GM21360 (cell line): ENCODE measurements around the gene FAM83D.

Experiments
- ATAC-seq: cut with Tn5 transposase; IDR thresholded peaks from one replicate; pipeline ENCODE4 v1.9.1; 2021; ENCODE audit warnings: mild to moderate bottlenecking, moderate library complexity; ENCODE audit not compliant: unreplicated experiment

FAM83D gene

GRCh38 chr20:38894091-38894847, 31.9 kb upstream of the FAM83D start:
- no peak for ATAC-seq

GRCh38 chr20:38895098-38895949, 30.9 kb upstream of the FAM83D start:
- no peak for ATAC-seq

DNA sequence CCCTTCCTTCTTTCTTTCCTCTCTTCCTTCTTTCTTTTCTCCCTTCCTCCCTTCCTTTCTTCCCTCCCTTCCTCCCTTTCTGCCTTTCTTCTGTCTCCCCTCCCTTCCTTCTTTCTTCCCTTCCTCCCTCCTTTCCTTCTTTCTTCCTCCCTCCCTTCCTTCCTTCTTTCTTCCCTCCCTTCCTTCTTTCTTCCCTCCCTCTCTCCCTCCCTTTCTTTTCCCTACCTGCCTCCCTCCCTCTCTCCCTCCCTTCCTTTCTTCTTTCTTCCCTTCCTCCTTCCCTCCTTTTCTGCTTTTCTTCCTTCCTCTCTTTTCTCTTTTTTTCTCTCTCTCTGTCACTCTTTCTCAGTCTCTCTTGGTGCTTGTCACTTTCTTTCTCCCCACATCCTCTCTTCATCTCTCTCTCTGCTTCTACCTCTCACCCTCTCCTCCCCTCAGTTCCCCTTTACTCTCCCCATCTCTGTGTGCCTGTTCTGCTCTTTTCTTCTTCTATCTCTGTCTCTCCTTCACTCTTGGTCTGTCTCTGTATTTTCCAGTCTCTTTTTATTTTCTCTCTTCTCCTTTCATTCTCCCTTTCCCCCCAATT, 30.1 kb upstream of the FAM83D start:
- ATAC-seq: no peak

- no peak for ATAC-seq
Measured at GRCh38 chr20:38897267-38897666, 28.9 kb upstream of the FAM83D start.

DNA sequence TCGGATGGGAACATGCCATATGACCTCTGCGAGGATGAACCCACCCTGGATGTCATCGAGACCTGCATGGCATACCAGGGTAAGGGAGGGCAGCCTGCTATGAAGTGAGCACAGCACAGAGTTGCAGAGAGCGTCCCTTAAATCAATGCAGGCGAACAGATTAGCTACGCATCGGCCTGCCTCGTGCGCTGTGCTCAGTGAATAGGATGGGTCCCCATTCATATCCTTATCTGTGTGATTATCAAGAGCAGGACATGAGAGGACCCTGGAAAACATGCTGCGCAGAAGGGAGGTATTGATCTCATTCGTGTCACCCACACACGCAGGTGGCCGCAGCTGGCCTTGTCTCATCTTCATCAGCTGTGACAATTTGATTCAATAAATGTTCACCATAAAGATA, 25.6 kb upstream of the FAM83D start:
- no peak for ATAC-seq

- no peak for ATAC-seq
Measured at GRCh38 chr20:38902601-38903000, 23.6 kb upstream of the FAM83D start.

DNA sequence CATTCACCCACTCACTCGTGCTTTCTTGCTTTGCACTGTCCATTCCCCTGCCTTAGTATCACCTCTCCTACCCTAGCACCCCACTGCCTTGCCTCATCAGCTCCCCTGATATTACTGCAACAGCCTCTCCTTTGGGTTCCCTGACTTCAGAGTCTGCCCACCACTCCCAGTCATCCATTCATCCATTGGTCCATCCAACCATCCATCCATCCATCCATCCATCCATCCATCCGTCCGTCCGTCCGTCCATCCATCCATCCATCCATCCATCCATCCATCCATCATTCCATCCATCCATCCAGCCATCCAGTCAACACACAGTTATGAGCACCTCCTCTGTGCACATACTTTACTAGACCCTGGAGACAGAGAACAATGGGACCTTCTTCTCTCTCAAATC, 22.9 kb upstream of the FAM83D start:
- no peak for ATAC-seq

DNA sequence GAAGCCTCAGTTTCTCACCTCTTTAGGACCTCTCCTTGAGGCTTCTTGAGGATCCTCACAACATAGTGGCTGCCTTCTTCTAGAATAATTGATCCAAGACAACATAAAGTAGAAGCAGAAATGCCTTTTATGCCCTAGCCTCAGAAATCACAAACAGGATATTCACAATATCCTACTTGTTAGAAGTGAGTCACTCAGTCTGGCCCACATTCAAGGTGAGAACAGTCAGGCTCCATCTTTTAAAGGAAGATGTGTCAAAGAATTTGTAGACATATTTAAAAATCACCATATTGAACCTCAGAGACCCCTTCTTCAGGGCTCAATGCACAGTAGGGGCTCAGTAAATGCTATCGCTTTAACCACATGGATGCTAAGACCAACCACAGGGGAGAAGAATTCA, 20.8 kb upstream of the FAM83D start:
- ATAC-seq: no peak

DNA sequence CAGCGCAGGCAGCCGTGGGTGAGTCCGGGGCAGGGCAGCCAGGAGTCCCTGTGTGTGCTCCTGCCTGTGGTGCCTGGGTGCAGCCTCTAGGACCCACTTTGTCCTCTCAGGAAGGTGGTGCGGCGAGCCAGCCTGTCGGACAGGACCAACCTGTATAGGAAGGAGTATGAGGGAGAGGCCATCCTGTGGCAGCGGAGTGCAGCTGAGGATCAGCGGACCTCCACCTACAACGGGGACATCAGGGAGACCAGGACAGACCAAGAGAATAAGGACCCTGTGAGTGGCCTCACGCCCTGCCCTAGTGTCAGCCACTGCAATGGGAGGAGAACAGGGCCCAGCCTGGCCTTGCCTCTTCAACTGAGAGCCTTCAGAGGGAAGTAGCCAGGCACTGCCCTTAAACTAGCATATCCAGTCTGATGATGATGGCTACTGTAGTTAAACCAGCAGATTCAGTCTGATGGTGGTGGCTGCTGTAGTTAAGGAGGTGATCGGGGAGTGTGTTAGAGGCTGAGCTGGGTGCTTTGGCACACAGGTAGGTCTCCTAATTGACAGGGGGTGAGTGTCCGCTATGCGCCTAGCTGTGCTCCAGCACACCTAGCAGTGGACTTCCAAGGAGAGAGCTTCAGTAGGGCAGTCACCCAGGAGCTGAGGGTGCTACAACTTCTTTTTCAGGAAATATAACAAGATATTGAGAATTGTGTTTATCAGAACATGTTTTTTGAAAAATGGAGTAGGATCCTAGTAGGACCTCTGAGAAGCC, 18.1 kb upstream of the FAM83D start:
- ATAC-seq: no peak

GRCh38 chr20:38915355-38915754, 10.9 kb upstream of the FAM83D start:
- ATAC-seq: no peak

- no peak for ATAC-seq
Measured at GRCh38 chr20:38917657-38918056, 8.6 kb upstream of the FAM83D start.

DNA sequence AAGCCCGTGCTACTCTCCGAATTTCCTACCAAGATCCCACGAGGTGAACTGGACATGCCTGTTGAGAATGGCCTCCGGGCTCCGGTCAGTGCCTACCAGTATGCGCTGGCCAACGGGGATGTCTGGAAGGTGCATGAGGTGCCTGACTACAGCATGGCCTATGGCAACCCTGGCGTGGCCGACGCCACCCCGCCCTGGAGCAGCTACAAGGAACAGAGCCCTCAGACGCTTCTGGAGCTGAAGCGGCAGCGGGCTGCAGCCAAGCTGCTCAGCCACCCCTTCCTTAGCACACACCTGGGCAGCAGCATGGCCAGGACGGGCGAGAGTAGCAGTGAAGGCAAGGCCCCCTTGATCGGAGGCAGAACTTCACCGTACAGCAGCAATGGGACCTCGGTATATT, 8.0 kb upstream of the FAM83D start:
- ATAC-seq: no peak

DNA sequence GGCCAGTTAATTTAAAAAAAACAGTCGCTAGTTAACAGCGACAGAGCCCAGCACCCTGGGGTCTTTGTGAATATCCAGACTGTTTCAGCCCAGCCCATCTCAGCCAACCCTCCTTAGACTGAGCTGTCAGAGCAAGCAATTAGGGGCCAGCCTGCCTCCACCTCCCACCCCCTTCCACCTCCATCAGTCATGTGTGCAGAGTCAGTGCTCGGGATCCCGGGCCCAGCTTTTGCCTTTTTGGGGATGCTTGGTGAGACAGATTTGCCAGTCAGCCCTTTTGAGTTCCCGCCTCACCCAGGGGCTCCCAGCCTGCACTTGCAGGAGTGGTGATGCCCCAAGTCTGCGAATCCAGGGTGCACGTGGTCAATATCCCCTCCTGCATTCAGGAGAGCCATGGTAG, 6.5 kb upstream of the FAM83D start:
- no peak for ATAC-seq

DNA sequence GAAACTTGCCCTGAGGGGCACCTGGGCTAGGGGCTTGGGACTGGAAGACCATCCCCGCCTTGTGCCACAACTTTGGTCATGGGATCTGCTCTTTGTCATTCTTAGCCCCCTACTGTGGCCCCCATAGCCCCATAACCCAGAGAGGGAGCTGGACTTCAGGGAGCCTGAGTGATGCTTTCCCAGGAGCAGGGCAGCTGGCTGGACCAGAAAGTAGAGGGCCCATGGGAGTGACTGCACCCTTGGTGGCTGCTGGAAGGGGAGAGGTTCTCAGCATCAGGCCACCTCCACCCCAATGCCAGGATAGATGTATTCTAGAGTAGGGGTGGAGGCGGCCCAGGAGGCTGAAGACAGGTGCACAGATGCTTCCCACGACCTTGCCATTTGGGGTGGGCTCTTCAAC, 5.8 kb upstream of the FAM83D start:
- ATAC-seq: no peak

DNA sequence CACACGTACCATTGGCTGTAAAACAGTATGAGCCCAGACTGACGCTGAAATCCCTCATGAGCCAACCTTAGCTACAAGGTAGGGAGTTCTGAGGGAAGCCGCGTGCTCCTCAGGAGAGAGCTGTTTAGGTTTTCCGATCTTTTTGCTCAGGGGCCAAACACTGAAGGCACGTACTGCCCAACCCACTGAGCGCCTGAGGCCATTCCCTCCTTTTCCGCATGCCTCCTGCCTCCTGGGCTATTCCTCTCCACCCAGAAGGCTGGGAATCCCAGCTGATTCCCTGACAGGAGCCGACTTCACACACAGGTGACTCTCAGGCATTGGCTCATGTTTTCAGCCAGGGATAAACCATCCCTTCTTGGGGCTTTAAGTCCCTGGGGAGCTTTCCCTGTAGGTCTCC, 5.4 kb upstream of the FAM83D start:
- no peak for ATAC-seq

- no peak for ATAC-seq
Measured at GRCh38 chr20:38924718-38925117, 1.5 kb upstream of the FAM83D start.

DNA sequence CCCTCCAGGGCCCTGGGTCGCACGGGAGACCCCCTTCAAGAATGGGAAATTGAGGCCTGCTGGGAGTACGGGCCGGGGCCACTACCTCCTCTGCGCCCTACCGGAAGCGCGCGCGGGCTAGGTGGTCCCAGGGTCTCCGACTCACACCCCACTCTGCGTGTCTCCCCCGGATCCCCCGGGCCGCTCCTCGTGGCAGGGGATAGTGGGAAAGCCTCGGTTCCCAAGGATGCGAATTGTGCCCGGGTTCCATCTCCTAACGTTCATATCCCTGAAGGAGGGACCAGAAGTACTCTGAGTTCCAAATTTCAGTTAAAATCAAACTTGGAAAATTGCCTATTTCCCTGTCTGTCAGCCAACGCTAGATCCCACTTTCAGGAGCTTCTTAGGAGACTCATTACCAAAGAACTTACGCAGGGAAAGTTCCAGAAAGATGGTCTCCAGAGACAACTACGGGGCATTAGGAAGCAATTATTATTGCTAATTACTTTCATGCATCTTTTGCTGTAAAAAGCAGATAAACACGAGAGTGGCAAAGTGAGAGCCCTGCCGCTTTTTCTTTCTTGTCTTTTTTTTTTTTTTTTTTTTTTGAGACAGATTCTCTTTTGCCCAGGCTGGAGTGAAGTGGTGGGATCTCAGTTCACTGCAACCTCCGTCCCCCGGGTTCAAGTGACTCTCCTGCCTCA, 858 bp downstream of the FAM83D start:
- ATAC-seq: peak; percentile 6

DNA sequence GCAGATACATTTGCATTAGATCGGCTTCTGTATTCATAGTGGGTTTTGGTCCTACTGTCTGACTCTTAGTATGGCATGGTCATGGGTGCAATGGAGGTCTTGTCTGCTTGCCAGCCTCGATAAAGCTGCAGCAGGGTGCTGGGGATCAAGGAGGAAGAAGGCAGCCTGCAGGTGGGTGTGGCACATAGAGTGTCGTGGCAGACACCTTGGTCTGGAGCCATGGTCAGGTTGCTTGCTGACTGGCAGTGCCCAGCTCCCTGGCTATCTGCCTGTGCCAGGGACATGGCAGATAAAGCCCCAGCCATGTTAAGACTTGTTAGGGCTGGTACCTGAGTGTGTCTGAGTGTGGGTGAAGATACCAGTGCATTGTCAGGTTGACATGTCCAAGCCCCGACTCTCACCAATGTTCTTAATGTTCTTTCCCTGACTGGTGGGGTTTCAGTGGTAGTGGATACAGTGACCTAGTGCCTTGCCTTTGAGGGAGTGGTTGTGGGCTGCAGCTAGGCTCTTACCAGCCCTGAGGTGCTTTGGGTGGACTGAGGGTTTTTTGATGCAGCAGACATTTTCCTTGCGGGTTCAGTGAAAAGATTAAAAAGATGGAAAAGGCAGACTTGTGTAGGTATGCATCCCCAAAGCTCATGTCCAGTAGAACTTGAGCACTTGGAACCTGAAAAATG, 1.8 kb downstream of the FAM83D start:
- no peak for ATAC-seq

- no peak for ATAC-seq
Measured at GRCh38 chr20:38930242-38930569, 4.0 kb downstream of the FAM83D start.

- ATAC-seq: no peak
Measured at GRCh38 chr20:38931984-38932383, 5.8 kb downstream of the FAM83D start.
